Measurements from ENCODE around the gene TLNRD1.
A peak's percentile ranks its signal among the peaks of the same experiment; 100 is the strongest.

TLNRD1 gene

GRCh38 chr15:81002331-81003096 lies 1.8 kb downstream of the TLNRD1 start:
- no peak for DNase-seq (ENCODE audit: low read depth)

GRCh38 chr15:81003097-81003350 lies 2.3 kb downstream of the TLNRD1 start:
- no peak for DNase-seq (ENCODE audit: low read depth)

GRCh38 chr15:81006124-81006523 lies 5.4 kb downstream of the TLNRD1 start:
- DNase-seq (ENCODE audit: low read depth) = no peak

GRCh38 chr15:81007428-81008064 lies 6.8 kb downstream of the TLNRD1 start:
- DNase-seq (ENCODE audit: low read depth) = no peak

- DNase-seq (ENCODE audit: low read depth) = no peak
Observed at GRCh38 chr15:81008312-81008711, 7.6 kb downstream of the TLNRD1 start.

- no peak for DNase-seq (ENCODE audit: low read depth)
Observed at GRCh38 chr15:81010086-81010485, 9.4 kb downstream of the TLNRD1 start.

- DNase-seq (ENCODE audit: low read depth) = no peak
Observed at GRCh38 chr15:81011593-81011992, 10.9 kb downstream of the TLNRD1 start.

GRCh38 chr15:81012588-81012987 lies 11.9 kb downstream of the TLNRD1 start:
- DNase-seq (ENCODE audit: low read depth) = no peak

- no peak for DNase-seq (ENCODE audit: low read depth)
Observed at GRCh38 chr15:81013396-81013929, 12.7 kb downstream of the TLNRD1 start.

- DNase-seq (ENCODE audit: low read depth) = no peak
Observed at GRCh38 chr15:81014446-81015093, 13.8 kb downstream of the TLNRD1 start.

- no peak for DNase-seq (ENCODE audit: low read depth)
Observed at GRCh38 chr15:81015621-81016488, 15.1 kb downstream of the TLNRD1 start.

GRCh38 chr15:81016489-81017068 lies 15.9 kb downstream of the TLNRD1 start:
- DNase-seq (ENCODE audit: low read depth) = no peak

- DNase-seq (ENCODE audit: low read depth) = no peak
Observed at GRCh38 chr15:81018197-81018596, 17.5 kb downstream of the TLNRD1 start.

GRCh38 chr15:81021321-81021720 lies 20.6 kb downstream of the TLNRD1 start:
- no peak for DNase-seq (ENCODE audit: low read depth)

GRCh38 chr15:81023483-81024264 lies 23.0 kb downstream of the TLNRD1 start:
- DNase-seq (ENCODE audit: low read depth) = peak; percentile 66

GRCh38 chr15:81024265-81024872 lies 23.6 kb downstream of the TLNRD1 start:
- DNase-seq (ENCODE audit: low read depth) = no peak

GRCh38 chr15:81024936-81025335 lies 24.2 kb downstream of the TLNRD1 start:
- no peak for DNase-seq (ENCODE audit: low read depth)

GRCh38 chr15:81025721-81026370 lies 25.1 kb downstream of the TLNRD1 start:
- no peak for DNase-seq (ENCODE audit: low read depth)

GRCh38 chr15:81026836-81027599 lies 26.3 kb downstream of the TLNRD1 start:
- DNase-seq (ENCODE audit: low read depth) = no peak
